ENCODE results near the gene TRIM67.
"Not testable (repeated sequence)": the region's sequence is repeated elsewhere in the genome, so short reads cannot be mapped to it uniquely, and the experiment has no call there.

The TRIM67 gene

DNA sequence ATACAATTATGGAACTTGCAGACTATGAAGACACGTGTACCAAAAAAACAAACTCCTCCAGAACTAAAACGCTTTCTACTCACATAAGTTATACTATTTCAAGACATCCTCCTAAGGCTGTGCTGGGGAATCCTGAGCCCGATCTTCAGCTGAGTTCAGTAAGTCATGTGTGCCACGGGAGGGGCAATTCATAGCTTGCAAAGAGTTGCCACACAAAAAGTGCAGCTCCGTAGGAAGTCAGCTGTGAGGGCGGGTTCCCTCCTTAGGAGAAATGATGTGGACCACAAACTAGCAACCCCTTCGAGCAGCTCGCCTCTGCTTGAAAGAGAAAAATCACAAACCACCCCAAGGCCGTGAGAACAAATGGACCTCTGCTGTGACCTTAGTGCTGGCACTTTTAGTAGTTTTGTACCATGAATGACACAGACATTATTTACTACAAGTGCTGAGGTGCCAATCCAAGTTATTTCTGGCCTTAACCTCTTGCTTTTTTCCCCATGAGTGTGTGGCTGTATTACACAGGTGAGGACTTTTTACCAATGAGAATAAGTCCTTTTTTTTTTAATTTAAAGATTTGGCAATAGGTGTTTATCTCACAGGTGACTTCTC lies 35.8 kb upstream of the TRIM67 start:
- DNase-seq (ENCODE audit: extremely low read depth, low read depth) = no peak
- no peak for TF ChIP-seq CTCF (IDR thresholded peaks at IDR 0.05; ENCODE audit: low read depth, low read length, missing control alignments)
- H3K4me3 ChIP-seq (replicated peaks; ENCODE audit: low read depth, low read length) = no peak overlapping the region

DNA sequence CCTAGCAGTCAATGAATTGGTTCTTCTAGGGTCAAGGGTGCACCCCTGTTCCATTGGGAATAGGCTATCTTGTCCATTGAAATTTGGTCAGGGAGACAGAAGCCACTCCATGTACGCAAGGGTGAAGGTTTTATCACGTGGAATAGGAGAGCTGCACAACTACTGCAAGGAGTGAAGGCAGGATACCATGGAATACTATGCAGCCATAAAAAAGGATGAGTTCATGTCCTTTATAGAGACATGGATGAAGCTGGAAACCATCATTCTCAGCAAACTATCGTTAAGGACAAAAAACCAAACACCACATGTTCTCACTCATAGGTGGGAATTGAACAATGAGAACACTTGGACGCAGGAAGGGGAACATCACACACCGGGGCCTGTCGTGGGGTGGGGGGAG lies 34.8 kb upstream of the TRIM67 start:
- not testable (repeated sequence) for H3K4me3 ChIP-seq (replicated peaks; ENCODE audit: low read depth, low read length); DNase-seq (ENCODE audit: extremely low read depth, low read depth)

GRCh38 chr1:231128471-231128870 lies 33.4 kb upstream of the TRIM67 start:
- H3K4me3 ChIP-seq (replicated peaks; ENCODE audit: low read depth, low read length); DNase-seq (ENCODE audit: extremely low read depth, low read depth): not testable (repeated sequence)

GRCh38 chr1:231130544-231130943 lies 31.3 kb upstream of the TRIM67 start:
- TF ChIP-seq CTCF (IDR thresholded peaks at IDR 0.05; ENCODE audit: low read depth, low read length, missing control alignments) = no peak
- no peak overlapping the region for H3K4me3 ChIP-seq (replicated peaks; ENCODE audit: low read depth, low read length)
- no peak for DNase-seq (ENCODE audit: extremely low read depth, low read depth)

- DNase-seq (ENCODE audit: extremely low read depth, low read depth); H3K4me3 ChIP-seq (replicated peaks; ENCODE audit: low read depth, low read length): not testable (repeated sequence)
Observed at GRCh38 chr1:231132591-231132990, 29.3 kb upstream of the TRIM67 start.

DNA sequence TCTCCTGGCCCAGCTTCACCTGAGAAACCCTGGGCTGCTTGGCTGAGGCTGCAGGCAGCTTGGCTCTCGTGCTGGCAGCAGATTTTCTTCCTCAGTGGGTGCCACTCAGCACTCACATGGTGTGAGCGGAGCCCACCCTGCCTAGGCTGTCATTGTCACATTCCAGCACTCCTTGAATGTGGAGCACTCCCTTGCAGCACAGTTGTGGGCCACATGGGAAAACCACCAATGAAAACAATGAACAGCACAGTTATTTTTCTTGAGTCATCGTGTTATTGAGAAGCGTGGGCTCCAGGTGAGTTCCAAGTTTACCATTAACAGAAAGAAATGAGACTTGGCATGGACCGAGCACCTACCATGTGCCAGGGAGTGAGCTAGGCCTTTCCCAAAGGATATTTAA lies 27.2 kb upstream of the TRIM67 start:
- no peak overlapping the region for H3K4me3 ChIP-seq (replicated peaks; ENCODE audit: low read depth, low read length)
- DNase-seq (ENCODE audit: extremely low read depth, low read depth) = no peak
- no peak for TF ChIP-seq CTCF (IDR thresholded peaks at IDR 0.05; ENCODE audit: low read depth, low read length, missing control alignments)

- DNase-seq (ENCODE audit: extremely low read depth, low read depth) = no peak
- no peak for TF ChIP-seq CTCF (IDR thresholded peaks at IDR 0.05; ENCODE audit: low read depth, low read length, missing control alignments)
- H3K4me3 ChIP-seq (replicated peaks; ENCODE audit: low read depth, low read length) = no peak overlapping the region
Observed at GRCh38 chr1:231138236-231138635, 23.6 kb upstream of the TRIM67 start.

GRCh38 chr1:231139125-231139649 lies 22.7 kb upstream of the TRIM67 start:
- TF ChIP-seq CTCF (IDR thresholded peaks at IDR 0.05; ENCODE audit: low read depth, low read length, missing control alignments) = no peak
- peak; percentile 67 for DNase-seq (ENCODE audit: extremely low read depth, low read depth)
- no peak overlapping the region for H3K4me3 ChIP-seq (replicated peaks; ENCODE audit: low read depth, low read length)

Data from HFF-Myc (cell line).